Stimulated activated CD4-positive, alpha-beta T cell treated with anti-CD3 and anti-CD28 coated beads, Interleukin-12 subunit alpha, Interleukin-12 subunit beta, amount 100 ng/mL, for 24 hours (primary cell): Measurements from ENCODE around the gene KIF9.
"Not testable (repeated sequence)": the region's sequence is repeated elsewhere in the genome, so short reads cannot be mapped to it uniquely, and the experiment has no call there.

Source experiments
- DNase-seq, 2 experiments: peaks; one replicate each; pipeline ENCODE4 v3.0.0-alpha.2; 2020; ENCODE audit warnings: low read depth in 2 of 2

KIF9 gene

DNA sequence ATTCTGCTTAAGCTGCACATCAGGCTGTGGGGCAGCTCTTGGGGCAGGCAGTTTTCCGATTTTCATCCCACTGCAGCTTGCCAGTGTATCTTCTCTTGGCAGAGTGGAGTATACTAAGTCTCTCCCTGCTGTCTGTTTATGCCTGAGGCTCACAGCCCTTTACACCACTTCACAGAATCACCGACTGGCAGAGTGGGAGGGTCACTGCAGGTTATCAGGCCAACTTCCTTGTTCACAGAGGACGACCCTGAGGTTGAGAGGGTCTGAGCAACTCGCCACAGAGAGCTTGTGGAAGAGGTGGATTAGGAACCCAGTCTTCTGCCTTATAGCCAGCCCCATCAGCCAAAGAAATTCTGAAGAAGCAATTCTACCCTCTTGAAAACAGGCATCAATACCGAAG, 30.9 kb downstream of the KIF9 start:
- DNase-seq = no peak

DNA sequence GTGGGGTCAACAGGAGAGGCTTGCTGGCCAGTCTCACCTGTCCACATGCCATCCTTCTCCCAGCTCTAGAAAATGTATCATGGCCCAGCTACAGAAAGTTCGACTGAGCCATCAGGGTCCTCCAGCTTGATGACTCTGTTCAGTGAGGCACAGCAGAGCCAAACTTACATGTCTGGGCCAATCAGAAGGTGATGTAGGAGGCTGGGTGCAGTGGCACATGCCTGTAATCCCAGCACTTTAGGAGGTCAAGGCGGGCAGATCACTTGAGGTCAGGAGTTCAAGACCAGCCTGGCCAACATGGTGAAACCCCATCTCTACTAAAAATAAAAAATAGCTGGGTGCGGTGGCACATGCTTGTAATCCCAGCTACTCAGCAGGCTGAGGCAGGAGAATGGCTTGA, 31.5 kb downstream of the KIF9 start:
- not testable (repeated sequence) for DNase-seq

DNA sequence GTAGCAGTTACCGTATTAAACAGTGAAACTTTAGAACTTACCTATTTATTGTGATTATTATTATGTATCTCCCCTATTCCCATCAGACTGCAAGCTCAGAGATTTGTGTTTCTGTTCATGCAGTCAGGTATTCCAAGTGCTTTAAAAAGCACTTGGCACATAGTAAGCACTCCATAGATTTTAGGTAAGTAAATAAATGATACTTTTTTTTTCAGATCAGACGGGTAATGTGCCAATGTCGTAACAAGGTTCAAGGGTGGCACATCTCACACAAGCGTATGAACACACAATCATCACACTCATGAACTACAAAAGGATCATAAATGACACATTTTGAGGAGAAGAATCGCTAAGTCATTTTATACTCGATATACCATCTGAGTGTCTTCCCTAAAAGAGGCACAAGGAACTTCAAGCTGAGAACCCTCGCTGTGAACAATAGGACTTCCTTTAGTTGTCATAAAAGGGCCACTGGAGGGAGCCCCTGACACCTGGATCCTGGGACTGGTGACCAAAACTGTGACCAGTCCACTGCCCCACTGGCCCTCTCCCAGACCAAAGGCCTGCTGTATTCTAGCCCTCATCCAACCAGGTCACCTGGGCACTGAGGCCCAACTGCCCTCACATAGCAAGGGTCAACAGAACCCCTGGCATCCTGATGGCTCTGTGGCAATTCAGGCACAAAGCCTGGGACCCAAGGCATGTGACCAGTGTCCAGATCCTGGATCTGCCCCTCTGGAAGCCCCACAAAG, 32.1 kb downstream of the KIF9 start:
- no peak for DNase-seq

DNA sequence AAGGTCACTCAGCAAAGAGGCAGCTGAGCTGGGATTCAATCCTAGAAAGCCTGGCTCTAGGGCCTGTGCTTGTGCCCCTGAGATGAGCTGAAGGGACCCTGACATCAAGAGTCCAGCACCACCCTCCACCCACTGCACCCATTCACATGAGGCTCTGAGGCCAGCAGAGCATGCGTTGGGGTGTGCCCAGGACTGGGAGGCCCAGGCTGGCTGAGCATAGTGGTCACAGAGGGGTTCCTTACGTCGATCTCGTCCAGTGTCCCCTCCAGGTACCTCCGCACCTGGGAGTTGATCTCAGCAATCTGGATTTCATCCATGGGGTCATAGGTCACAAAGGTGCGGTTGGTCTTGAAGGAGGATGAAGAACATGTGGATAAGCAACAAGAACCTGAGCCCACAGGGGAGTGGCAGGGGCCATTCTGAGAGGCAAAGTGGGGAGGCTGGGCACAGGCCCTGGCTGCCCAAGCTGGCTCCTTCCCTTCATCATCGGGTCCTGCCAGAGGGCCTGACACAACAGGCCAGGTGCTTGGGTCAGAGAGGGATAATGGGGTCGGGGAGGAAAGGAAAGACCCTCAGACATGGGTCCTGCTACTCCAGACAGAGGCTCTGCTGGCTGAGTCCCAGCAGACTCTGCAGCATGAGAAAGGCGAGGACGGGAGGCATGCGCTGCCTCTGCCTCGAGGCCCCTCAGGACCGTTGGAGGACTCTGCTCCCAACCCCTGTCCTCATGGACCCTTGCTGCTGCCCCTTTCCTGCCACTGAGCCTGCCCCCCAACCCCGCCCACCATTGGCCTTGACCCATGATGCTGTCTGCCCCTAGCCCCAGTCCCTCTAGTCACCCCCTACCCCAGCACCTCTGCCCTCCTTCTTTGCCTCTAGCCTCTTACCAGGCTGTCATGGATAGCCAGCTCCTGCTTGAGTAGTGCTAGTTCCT, 35.2 kb downstream of the KIF9 start:
- DNase-seq = no peak

DNA sequence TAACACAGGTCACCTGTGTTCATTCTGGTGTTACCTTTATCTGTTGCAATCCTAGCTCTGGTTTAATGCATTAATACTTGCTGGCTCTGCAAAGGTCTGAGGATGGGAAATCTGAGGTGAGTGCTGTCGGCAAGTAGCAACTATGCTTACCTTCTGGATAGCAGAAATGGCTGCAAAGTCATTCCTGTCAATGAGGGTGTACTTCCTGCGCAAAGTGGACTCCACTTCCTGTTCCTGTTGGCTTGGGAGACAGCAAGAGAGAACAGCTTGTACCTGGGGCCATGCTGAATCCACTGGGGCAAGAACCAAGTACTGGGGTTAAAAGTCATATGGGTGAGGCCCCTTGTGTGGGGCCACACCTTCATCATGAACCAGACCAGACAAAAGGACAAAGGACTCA, 37.3 kb downstream of the KIF9 start:
- DNase-seq = no peak

DNA sequence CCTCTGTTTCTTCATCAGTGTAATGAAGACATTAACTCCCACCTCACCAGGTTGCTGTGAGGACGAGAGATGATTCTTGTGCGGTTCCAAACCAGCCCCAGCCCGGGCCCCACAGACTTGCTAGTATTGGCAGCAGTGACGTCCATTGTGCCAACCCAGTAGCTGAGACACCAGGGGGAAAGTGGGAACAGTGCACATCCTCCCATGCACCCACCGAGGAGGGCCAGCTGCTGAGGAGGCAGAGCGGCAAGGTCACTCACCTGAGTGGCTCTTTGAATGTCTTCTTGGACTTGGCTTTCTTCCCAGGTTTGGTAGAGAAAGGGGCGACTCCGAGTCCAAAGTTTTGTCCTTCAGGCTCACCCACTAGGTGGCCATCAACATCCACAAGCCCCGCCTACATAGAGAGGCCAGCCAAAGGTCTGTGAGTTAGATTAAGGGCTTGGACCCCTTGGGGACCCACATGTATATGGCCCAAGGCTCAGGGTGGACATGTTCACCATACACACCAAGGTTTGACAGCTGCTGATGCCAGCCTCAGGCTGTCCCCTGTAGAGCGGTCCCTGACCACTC, 38.0 kb downstream of the KIF9 start:
- DNase-seq = no peak

DNA sequence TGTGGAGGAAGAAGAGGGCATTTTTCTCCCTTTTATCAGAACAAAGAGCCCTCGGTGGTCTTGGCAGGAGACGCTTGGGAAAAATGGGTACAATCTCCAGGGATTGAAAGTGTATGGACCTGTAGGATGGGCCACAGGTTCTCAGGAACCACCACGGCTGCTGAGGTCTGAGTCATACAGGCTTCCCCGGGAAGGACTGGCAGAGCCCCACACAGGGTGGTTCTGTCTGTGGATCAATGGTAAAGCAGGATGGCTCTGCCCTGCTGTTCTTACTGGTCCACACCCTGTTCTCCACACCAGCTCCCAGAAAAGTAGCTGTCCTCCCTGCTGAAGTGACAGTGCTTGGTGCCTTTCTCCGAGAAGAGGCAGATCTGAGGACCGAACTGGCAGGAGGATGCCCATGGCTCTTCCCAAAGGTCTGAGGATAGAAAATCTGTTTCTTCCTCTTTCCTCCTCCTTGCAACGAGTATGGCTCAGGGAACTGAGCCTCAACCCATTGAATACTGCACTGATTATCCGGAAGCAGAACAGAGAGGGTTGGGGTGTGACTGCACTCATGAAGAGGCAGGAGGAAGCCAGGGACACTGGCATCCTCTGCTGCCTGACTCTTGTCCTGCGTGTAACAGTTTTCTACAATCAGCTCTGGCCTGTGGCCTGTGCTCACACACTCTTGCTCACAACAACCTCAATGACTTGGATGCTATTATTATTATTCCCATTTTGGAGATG, 39.0 kb downstream of the KIF9 start:
- DNase-seq = no peak

DNA sequence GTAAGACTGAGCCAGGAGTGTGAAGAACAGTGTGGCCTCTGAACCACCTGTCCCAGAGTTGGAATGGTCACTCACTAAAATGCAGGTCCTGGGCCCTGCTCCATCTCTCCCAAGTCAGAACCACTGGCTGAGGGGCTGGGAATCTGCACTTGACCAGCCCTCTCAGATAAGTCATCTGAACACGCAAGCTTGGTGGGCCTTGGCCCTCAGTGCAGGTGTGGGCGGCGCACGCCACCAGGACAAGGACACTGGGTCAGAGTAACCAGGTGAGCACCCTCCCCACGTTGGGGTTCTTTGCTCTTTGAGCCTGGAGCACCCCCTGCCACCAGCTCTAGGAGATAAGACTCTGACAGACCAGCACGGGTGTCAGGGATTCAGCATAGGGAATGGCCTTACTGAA, 42.7 kb downstream of the KIF9 start:
- DNase-seq = no peak

DNA sequence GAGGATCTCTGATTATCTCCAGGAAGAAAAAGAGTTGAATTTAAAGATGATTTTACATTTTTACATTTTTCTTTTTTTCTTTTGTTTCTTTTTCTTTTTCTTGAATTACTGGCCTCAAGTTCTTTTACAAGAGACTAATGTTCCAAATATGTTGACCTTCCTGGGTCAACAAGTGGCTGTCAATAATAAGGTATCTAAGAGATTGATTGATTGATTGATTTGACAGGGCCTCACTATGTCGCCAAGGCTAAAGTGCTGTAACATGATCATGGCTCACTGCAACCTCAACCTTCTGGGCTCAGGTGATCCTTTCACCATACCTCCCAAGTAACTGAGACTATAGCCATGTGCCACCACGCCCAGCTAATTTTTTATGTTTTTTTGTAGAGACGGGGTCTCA, 44.6 kb downstream of the KIF9 start:
- no peak for DNase-seq

DNA sequence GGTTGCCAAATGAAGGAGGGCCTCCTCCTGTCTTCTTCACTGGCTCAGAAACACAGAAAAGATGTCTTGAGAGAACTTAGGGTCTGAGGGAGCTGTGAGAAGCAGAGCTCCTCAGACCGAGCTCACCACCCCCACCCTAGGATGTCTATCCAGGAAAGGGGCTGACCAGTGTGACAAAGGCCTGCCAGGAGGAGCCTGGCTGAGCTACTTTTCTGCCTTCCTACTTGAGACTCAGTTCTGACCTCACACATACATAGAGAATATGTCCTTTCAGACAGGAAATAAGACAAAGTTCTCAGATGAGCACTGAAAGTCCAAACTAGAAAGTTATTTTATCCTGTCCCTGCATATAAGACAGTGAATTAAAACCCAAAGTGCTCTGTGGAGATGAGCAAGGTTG, 54.5 kb downstream of the KIF9 start:
- DNase-seq = no peak

DNA sequence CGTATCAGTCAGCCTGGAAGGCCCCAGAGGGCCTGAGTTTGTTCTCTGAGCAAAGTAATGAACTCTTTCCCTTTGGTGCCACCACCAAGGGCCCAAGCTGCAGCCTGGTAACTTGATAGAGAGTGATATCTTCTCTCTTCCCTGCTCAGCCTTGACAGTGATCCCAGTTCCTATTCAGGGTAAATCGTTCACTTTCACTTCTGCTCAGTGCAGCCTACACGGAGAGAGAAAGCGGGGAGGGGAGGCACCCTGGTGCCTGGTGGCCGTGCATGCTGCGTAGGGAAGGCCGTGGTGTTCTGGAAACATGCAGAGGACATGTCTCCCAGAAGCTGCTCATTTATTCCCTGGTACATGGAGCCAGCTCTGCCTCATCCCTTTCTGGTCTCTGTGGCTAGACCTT, 54.9 kb downstream of the KIF9 start:
- no peak for DNase-seq

DNA sequence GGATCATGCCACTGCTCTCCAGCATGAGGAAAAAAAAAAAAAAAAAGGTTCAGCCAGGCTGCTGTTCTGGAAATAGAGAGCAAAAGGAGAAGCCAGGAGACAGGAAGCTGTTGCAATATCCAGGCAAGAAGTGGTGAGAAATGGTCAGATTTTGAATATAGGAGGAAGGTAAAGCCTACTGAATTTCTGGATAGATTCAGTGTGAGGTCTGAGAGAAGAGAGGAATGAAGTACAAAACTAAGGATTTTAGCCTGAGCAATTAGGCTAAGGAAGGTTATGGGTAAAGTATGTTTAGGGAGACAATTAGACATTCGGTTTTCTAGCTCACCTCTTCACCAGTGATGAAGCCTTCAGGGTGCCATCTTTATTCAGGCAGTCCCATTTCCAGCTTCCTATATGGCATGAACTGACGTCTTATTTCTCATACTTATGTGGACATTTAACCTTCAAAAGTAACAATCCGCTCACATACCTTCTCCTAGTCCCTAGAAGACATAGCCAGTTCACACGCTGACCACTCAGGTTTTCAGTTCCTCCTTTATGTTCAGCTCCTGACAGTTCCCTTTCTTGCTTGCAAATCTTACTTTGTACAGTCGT, 57.2 kb downstream of the KIF9 start:
- DNase-seq = no peak

DNA sequence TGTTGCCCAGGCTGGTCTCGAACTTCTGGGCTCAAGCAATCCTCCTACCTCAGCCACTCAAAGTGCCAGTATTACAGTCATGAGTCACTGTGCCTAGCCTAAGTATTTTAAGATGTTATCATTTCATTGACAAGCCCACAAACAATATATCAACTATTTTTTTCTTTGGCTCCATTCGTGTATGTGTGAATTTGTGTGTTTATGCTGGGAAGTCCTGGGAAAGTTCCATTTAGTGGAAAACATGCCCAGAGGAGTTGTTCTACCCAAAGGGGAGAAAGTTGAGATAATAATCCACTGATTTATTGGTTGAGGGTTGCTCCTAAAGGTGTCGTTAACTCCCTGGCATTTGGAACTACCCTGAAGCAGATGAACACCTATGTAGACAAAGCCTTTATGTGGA, 58.8 kb downstream of the KIF9 start:
- no peak for DNase-seq

DNA sequence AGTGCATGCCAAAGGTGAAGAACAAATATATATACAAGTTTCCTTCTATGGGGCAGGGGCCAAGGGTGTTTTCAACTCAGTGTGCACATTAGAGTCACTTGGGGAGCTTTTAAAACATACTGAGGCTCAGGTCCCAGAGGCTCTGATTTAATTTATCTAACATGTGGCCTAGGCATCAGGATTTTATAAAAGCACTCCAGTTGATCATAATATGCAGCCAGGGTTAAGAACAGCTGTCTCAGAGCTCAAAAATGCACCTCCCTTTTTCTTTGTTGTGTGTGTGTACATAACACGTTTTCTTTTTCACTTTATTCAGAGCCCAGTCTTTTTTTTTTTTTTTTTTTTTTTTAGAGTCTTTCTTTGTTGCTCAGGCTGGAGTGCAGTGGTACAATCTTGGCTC, 60.8 kb downstream of the KIF9 start:
- DNase-seq = no peak

DNA sequence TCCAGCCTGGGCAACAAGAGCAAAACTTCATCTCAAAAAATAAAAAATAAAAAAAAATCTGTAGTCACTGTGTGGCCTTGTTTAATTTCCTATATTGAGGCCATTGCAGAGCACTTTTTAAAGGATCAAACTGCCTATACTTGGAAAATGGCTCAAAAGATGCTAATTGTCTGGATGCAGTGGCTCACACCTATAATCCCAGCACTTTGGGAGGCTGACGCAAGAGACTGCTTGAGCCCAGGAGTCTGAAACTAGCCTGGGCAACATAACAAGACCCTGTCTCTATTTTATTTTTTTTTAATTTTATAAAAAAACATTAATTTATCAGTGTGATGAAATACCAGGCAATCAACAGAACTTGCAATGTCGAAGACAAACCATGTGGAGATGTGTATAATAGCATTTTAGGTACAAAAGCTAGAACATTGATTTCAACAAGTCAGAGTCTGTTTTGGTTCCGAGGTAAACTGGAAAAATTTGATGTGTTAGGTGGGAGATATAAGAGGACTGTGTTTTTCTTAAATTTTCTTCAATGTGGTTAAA, 71.7 kb downstream of the KIF9 start:
- no peak for DNase-seq

DNA sequence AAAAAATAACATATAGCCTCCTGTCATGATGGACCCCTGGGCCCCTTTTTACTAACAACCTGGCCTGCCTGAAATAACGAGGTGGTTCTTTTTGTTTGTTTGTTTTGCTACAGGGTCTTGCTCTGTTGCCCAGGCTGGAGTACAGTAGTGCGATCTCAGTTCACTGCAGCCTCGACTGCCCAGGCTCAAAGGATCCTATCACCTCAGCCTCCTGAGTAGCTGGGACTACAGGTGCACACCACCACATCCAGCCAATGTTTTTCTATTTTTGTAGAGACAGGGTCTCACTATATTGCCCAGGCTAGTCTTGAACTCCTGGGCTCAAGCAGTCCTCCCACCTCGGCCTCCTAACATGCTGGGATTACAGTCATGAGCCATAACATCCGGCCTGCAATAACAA, 76.6 kb downstream of the KIF9 start:
- DNase-seq = not testable (repeated sequence)

DNA sequence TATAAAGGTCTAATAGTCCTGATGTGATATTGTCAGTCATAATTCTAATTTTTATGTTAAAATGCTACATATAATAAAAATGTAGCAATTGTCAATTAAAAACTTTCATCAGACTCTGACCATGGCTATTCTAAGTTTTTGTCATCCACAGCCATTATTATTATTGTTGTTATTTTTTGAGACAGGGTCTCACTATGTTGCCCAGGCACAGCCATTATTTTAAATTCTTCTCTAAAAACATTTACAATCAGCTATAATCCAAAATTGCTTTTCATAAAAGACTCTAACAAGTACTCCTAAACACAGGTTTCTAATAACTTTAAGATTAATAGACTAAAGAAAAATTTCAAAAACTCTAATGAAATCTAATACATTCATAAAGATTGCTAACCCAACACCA, 77.7 kb downstream of the KIF9 start:
- DNase-seq = no peak

DNA sequence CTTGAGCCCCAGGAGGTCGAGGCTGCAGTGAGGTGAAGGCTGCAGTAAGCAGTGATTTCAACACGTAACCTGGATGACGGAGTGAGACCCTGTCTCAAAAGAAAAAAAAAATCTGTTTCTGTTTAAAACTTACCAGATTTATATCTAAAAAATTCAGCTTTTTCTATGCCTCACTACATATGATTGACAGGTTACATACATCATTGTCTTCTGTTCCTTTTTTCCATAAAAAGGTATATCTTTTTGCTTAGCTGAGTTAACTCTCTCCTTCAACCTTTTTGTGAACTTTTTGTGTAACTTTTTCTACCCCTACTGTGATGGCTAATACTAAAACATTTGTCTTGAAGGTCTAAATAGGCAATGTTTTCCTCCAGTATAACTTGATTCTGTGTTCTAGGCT, 80.1 kb downstream of the KIF9 start:
- no peak for DNase-seq

DNA sequence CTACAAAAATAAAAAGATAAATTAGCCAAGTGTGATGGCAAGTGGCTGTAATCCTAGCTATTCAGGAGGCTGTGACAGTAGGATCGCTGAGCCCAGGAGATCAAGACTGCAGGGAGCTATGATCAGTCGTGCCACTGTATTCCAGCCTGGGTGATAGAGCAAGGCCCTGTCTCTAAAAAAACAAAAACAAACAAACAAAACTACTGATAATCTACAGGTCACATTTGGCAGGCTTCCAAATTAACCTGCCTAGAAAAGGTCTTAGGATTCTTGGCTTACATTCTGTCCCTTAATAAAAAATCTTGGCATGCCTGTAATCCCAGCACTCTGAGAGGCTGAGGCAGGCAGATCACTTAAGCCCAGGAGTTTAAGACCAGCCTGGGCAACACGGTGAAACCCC, 85.3 kb downstream of the KIF9 start:
- no peak for DNase-seq

DNA sequence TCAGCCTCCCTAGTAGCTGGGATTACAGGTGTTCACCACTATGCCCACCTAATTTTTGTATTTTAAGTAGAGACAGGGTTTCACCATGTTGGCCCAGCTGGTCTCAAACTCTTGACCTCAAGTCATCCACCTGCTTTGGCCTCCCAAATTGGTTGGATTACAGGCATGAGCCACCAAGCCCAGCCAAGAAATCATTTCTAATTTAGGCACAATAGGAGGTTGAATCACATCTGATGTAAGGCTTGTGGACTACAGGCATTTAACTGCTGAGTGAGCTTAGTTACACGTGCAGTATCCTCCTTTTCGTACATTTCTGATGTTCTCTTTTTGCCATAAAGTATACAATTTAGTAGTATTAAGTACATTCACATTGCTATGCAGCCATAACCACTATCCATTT, 87.6 kb downstream of the KIF9 start:
- DNase-seq = no peak
